Lower lobe of right lung (tissue), 2 donors: ENCODE measurements around the gene GNA12. TPM values are rescaled to one million over a fixed set of nuclear protein-coding genes. Genes with fewer than 3 reads are reported as not detected.
A peak's percentile ranks its signal among the peaks of the same experiment; 100 is the strongest.

Source experiments
- ATAC-seq, 2 donors: fragments of 200-7000 bp; cut with Tn5 transposase; one replicate each; pipeline ENCODE4 v1.9.1; 2020 to 2022; ENCODE audit warnings: mild to moderate bottlenecking in 2 of 2, moderate library complexity in 2 of 2
- DNase-seq: peaks from one replicate; pipeline ENCODE4 v3.0.0-alpha.2; 2020
- H3K27ac ChIP-seq: fragments of 200-600 bp; one replicate; pipeline ENCODE4 v1.8.0; 2022
- H3K27me3 ChIP-seq: fragments of 200-600 bp; one replicate; pipeline ENCODE4 v1.8.0; 2022; ENCODE audit warnings: low read depth
- H3K36me3 ChIP-seq: fragments of 200-600 bp; one replicate; pipeline ENCODE4 v1.8.0; 2022; ENCODE audit warnings: mild to moderate bottlenecking
- H3K4me1 ChIP-seq: fragments of 200-600 bp; one replicate; pipeline ENCODE4 v1.8.0; 2022
- H3K4me3 ChIP-seq: fragments of 200-600 bp; one replicate; pipeline ENCODE4 v1.8.0; 2022; ENCODE audit warnings: mild to moderate bottlenecking
- H3K9me3 ChIP-seq: fragments of 200-600 bp; one replicate; pipeline ENCODE4 v1.8.0; 2022
- intact Hi-C: fragments of 100-400 bp; cut with DNase I; formaldehyde crosslinking; loops from one replicate; pipeline ENCODE4 v1.11.0; 2022
- total RNA-seq: library from RNA; stranded (reverse); fragmentation: NEBNext Ultra II Directional; extraction: Animal tissue kit (Norgen Biotek cat#: 25700); gene quantifications from one replicate; pipeline ENCODE4 v1.2.1, GENCODE V29; 2021
- TF ChIP-seq, protein P1 (sequence below): fragments of 200-600 bp; IDR thresholded peaks from one replicate; pipeline ENCODE4 v1.8.0; 2022; ENCODE audit warnings: antibody characterized with exemption, mild to moderate bottlenecking
- donor health status: DM: no; HTN: yes; CAD: no; lungs with severe emphysema.

The GNA12 gene
- total RNA-seq, 1 donor from 2014 or later: 41.6 TPM

DNA sequence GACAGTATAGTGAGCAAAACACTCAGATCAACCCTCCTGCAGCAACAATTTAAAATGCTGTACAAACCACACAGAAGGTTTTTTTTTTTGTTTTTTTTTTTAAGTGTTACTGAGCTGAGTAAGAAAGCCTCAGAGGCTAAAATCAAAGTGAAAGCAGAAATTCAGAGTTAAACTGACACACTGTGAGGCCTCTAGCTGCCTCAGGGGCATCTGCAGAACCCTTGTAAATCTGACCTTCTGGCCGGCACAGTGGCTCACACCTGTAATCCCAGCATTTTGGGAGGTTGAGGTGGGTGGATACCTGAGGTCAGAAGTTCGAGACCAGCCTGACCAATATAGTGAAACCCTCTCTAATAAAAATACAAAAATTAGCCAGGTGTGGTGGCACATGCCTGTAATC lies 7.4 kb upstream of the GNA12 start:
- ATAC-seq (no peak), DNase-seq (no peak)
- intact Hi-C loops: no loop called here
- Histone ChIP-seq H3K27ac (no peak overlapping the region), H3K9me3 (no peaks in the 10 kb centered on the region), H3K4me3 (no peak overlapping the region), H3K36me3 (no peaks in the 10 kb centered on the region), H3K4me1 (no peaks in the 10 kb centered on the region), H3K27me3 (no peaks in the 10 kb centered on the region)
- TF ChIP-seq, protein P1, sequence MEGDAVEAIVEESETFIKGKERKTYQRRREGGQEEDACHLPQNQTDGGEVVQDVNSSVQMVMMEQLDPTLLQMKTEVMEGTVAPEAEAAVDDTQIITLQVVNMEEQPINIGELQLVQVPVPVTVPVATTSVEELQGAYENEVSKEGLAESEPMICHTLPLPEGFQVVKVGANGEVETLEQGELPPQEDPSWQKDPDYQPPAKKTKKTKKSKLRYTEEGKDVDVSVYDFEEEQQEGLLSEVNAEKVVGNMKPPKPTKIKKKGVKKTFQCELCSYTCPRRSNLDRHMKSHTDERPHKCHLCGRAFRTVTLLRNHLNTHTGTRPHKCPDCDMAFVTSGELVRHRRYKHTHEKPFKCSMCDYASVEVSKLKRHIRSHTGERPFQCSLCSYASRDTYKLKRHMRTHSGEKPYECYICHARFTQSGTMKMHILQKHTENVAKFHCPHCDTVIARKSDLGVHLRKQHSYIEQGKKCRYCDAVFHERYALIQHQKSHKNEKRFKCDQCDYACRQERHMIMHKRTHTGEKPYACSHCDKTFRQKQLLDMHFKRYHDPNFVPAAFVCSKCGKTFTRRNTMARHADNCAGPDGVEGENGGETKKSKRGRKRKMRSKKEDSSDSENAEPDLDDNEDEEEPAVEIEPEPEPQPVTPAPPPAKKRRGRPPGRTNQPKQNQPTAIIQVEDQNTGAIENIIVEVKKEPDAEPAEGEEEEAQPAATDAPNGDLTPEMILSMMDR: no peak

GRCh38 chr7:2849941-2850766 lies 6.0 kb upstream of the GNA12 start:
- Histone ChIP-seq H3K4me3 (no peak overlapping the region), H3K36me3 (no peaks in the 10 kb centered on the region), H3K4me1 (no peaks in the 10 kb centered on the region), H3K27ac (no peak overlapping the region), H3K9me3 (no peaks in the 10 kb centered on the region), H3K27me3 (no peaks in the 10 kb centered on the region)
- ATAC-seq: no peak
- no peak for DNase-seq
- TF ChIP-seq, protein P1: no peak
- intact Hi-C loops: no loop called here

DNA sequence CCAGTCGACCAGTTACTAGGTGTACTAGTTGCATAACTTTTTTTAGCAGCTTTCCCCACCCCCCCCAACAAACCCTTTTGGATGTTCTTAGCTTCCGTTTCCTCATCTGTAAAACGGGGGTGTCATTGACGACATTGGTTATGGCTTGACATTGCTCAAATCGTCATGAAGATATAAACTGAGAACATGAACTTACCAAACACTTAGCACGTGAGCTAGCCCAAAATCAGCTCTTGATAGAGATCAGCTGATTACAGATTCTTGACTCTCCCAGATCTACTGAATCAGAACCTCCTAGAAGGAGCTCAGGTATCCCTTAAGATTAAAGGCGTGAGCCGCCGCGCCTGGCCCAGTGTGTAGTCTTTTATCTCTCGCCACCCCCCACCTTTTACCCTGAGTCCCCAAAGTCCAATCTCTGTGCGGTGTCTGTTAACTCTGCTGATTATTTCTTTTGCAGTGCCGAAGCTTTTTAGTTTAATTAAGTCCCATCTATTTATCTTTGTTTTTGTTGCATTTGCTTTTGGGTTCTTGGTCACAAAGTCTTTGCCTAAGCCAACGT lies 1.0 kb upstream of the GNA12 start:
- peak overlapping the region; percentile 40 for H3K27ac ChIP-seq
- peak overlapping the region; percentile 46 for H3K4me3 ChIP-seq
- DNase-seq (no peak), ATAC-seq (no peak)
- no peaks in the 10 kb centered on the region for H3K36me3 ChIP-seq
- TF ChIP-seq, protein P1: no peak
- intact Hi-C loops: no loop called here
- H3K27me3 ChIP-seq: no peaks in the 10 kb centered on the region
- peaks cover 19% of the 10 kb centered on the region for H3K4me1 ChIP-seq
- no peaks in the 10 kb centered on the region for H3K9me3 ChIP-seq

- H3K27ac ChIP-seq: peak overlapping the region; percentile 72
- peaks cover 19% of the 10 kb centered on the region for H3K4me1 ChIP-seq
- H3K27me3 ChIP-seq: no peaks in the 10 kb centered on the region
- peak; percentile 4 to 15 for ATAC-seq
- H3K4me3 ChIP-seq: peak overlapping the region; percentile 73
- intact Hi-C loops: no loop called here
- no peaks in the 10 kb centered on the region for H3K9me3 ChIP-seq
- H3K36me3 ChIP-seq: no peaks in the 10 kb centered on the region
- peak; percentile 74 for DNase-seq
- TF ChIP-seq, protein P1: no peak
Observed at GRCh38 chr7:2843711-2844152, 376 bp downstream of the GNA12 start.

DNA sequence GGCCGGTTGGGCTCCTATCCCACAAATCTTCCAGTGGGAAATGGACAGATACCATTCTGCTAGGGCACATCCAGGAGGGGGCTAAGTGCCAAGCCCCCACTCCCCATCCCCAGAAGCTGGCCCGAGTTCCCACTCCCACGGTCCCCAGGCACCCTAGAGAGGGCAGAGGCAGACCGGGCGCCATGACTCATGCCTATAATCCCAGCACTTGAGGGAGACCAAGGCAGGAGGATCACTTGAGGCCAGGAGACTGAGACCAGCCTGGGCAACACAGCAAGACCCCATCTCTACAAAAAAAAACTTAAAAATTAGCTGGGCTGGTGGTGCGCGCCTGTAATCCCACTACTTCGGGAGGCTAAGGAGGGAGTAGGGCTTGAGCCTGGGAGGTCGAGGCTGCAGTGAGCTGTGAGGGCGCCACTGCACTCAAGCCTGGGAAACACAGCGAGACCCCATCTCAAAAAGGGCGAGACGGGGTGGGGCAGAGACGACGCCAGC lies 870 bp downstream of the GNA12 start:
- Histone ChIP-seq H3K27ac (peak overlapping the region; percentile 72), H3K4me1 (peaks cover 20% of the 10 kb centered on the region), H3K27me3 (no peaks in the 10 kb centered on the region), H3K9me3 (no peaks in the 10 kb centered on the region), H3K36me3 (no peaks in the 10 kb centered on the region), H3K4me3 (peak overlapping the region; percentile 73)
- intact Hi-C loops: no loop called here
- TF ChIP-seq, protein P1: no peak
- no peak for DNase-seq
- ATAC-seq: no peak
